Kidney tubule cell (primary cell): ENCODE results near the gene STK32C.

Experiments
- DNase-seq: peaks from one replicate; pipeline ENCODE4 v3.0.0-alpha.2; 2018; ENCODE audit warnings: low spot score

STK32C gene

GRCh38 chr10:132247943-132248342 lies 59.8 kb downstream of the STK32C start:
- DNase-seq = no peak

GRCh38 chr10:132246296-132246695 lies 61.5 kb downstream of the STK32C start:
- DNase-seq = no peak

- no peak for DNase-seq
Measured at GRCh38 chr10:132245056-132245455, 62.7 kb downstream of the STK32C start.

- DNase-seq = no peak
Measured at GRCh38 chr10:132243626-132244025, 64.1 kb downstream of the STK32C start.

GRCh38 chr10:132243141-132243540 lies 64.6 kb downstream of the STK32C start:
- DNase-seq = no peak

- no peak for DNase-seq
Measured at GRCh38 chr10:132242103-132242840, 65.5 kb downstream of the STK32C start.

- no peak for DNase-seq
Measured at GRCh38 chr10:132241496-132241895, 66.3 kb downstream of the STK32C start.

GRCh38 chr10:132241086-132241485 lies 66.7 kb downstream of the STK32C start:
- no peak for DNase-seq

GRCh38 chr10:132240581-132240980 lies 67.2 kb downstream of the STK32C start:
- DNase-seq = no peak

GRCh38 chr10:132240156-132240555 lies 67.6 kb downstream of the STK32C start:
- DNase-seq = no peak

- no peak for DNase-seq
Measured at GRCh38 chr10:132239126-132240031, 68.4 kb downstream of the STK32C start.

GRCh38 chr10:132238371-132239125 lies 69.2 kb downstream of the STK32C start:
- DNase-seq = no peak

GRCh38 chr10:132237871-132238270 lies 69.9 kb downstream of the STK32C start:
- DNase-seq = no peak

- no peak for DNase-seq
Measured at GRCh38 chr10:132237396-132237795, 70.4 kb downstream of the STK32C start.

GRCh38 chr10:132236881-132237280 lies 70.9 kb downstream of the STK32C start:
- no peak for DNase-seq

GRCh38 chr10:132236161-132236560 lies 71.6 kb downstream of the STK32C start:
- DNase-seq = no peak

- no peak for DNase-seq
Measured at GRCh38 chr10:132234860-132235259, 72.9 kb downstream of the STK32C start.

GRCh38 chr10:132233501-132234085 lies 74.2 kb downstream of the STK32C start:
- DNase-seq = no peak

GRCh38 chr10:132232981-132233380 lies 74.8 kb downstream of the STK32C start:
- DNase-seq = no peak

GRCh38 chr10:132232023-132232951 lies 75.5 kb downstream of the STK32C start:
- no peak for DNase-seq

GRCh38 chr10:132231656-132232022 lies 76.1 kb downstream of the STK32C start:
- no peak for DNase-seq
